Activated CD4-positive, alpha-beta T cell treated with anti-CD3 and anti-CD28 coated beads, Interleukin-2, amount 50 U/mL, for 16 hours (primary cell): Measurements from ENCODE around the gene RAMP1.
"Not testable (repeated sequence)": the region's sequence is repeated elsewhere in the genome, so short reads cannot be mapped to it uniquely, and the experiment has no call there.

Source experiments
- DNase-seq: peaks from one replicate; pipeline ENCODE4 v3.0.0-alpha.2; 2020

Gene RAMP1

GRCh38 chr2:237863689-237864443 lies 4.4 kb downstream of the RAMP1 start:
- DNase-seq, result no peak

- DNase-seq, result no peak
These were observed 5.1 kb downstream of the RAMP1 start for GRCh38 chr2:237864444-237864931.

GRCh38 chr2:237864940-237865622 lies 5.7 kb downstream of the RAMP1 start:
- no peak for DNase-seq

- no peak for DNase-seq
These were observed 6.2 kb downstream of the RAMP1 start for GRCh38 chr2:237865623-237866041.

- no peak for DNase-seq
These were observed 6.7 kb downstream of the RAMP1 start for GRCh38 chr2:237866101-237866621.

- DNase-seq, result no peak
These were observed 8.0 kb downstream of the RAMP1 start for GRCh38 chr2:237867465-237867864.

GRCh38 chr2:237868074-237868473 lies 8.7 kb downstream of the RAMP1 start:
- not testable (repeated sequence) for DNase-seq

GRCh38 chr2:237868631-237869342 lies 9.4 kb downstream of the RAMP1 start:
- DNase-seq, result no peak

GRCh38 chr2:237869343-237870102 lies 10.1 kb downstream of the RAMP1 start:
- DNase-seq, result no peak

- DNase-seq, result no peak
These were observed 10.7 kb downstream of the RAMP1 start for GRCh38 chr2:237870126-237870525.

- no peak for DNase-seq
These were observed 11.6 kb downstream of the RAMP1 start for GRCh38 chr2:237870754-237871651.

GRCh38 chr2:237872178-237872887 lies 12.9 kb downstream of the RAMP1 start:
- no peak for DNase-seq

- no peak for DNase-seq
These were observed 14.0 kb downstream of the RAMP1 start for GRCh38 chr2:237873421-237873831.

- no peak for DNase-seq
These were observed 14.6 kb downstream of the RAMP1 start for GRCh38 chr2:237873897-237874551.

GRCh38 chr2:237874585-237875161 lies 15.2 kb downstream of the RAMP1 start:
- no peak for DNase-seq

GRCh38 chr2:237875256-237876060 lies 16.0 kb downstream of the RAMP1 start:
- no peak for DNase-seq

- no peak for DNase-seq
These were observed 16.7 kb downstream of the RAMP1 start for GRCh38 chr2:237876061-237876526.

GRCh38 chr2:237876532-237876931 lies 17.1 kb downstream of the RAMP1 start:
- no peak for DNase-seq
